ENCODE results near the gene CACNA1G.

CACNA1G gene

DNA sequence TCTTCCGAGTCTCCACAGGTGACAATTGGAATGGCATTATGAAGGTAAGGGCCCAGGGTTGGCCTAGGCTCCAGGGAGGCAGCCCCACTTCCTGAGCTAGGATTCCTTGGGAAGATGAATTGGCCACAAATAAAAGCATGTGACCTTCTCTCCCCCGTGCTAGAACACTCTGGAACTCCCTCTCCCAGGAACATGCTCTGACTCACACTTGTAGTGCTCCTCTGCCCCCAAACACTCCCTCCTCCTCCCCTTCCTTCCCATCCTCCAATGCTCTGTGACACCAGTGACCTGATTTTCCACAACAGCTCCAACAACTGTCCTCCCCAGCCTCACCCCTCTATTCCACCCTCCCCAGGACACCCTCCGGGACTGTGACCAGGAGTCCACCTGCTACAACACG is 57.8 kb downstream of the CACNA1G start:
- no peak for DNase-seq

DNA sequence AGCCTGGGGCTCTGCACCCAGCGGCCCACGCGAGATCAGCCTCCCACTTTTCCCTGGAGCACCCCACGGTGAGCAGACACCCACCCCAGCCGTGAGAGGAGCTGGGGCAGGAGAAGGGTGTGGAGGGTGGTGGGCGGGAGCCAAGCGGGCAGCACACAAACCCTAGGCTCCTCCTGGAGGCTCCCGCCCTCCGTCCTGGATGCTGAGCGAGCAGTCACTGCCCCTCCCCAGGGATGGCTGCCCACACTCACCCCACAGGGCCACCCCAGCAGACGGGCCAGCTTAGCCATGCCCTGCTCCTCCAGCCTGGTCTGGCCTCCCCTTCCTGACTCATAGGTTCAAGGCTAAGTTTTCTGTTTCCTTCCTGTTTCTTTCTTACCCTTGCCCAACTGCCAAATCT is 58.4 kb downstream of the CACNA1G start:
- DNase-seq: no peak

DNA sequence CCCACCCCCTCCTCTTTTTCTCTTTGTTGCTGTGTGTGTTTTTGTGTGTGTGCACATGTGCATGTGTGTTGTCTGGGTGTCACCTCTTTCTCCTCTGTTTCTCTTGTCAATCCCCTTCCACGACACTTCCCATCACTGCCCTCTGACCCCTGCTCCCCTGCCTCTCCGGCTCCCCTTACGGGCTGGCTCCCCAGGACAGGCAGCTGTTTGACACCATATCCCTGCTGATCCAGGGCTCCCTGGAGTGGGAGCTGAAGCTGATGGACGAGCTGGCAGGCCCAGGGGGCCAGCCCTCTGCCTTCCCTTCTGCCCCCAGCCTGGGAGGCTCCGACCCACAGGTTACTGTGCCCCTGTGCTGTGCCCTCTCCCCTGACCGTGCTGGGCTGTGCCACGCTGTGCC is 59.0 kb downstream of the CACNA1G start:
- DNase-seq: no peak

DNA sequence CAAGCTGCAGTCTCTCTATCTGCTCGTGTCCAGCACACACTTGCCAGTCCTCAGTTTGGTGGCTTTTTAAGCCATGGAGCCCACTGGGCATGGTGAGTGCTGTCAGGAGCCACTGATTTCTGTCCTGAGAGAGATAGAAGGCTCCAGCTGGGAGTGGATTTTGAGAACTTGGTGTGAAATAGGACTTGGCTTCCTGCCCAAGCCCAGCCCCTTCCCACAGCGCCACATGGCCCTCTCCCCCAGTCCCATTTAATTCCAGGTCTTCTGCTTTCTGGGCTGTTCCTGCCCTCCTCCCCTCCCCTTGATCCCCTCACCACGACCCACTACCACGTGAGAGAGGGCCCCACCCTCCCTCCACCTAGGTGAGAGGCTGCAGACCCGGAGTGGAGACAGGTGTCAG is 59.7 kb downstream of the CACNA1G start:
- no peak for DNase-seq

DNA sequence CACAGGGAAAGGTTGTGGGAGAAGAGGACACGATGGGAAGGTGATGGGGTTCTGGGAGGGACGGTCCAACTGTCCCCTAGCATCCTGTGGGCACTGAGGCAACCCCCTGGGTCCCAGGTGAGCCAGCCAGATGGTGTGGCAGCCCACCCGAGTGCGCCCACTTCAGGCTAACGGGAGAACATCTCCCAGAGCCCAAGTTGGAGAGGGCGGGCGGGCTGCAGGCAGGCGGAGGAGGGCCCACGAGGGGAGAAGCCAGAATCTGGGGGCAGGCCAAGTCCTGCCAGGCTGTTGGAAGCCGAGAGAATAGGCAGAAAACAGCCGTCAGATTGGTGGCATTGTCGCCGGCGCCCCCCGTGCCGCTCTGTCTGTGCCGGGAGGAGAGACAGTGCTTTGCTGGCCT is 60.3 kb downstream of the CACNA1G start:
- no peak for DNase-seq

DNA sequence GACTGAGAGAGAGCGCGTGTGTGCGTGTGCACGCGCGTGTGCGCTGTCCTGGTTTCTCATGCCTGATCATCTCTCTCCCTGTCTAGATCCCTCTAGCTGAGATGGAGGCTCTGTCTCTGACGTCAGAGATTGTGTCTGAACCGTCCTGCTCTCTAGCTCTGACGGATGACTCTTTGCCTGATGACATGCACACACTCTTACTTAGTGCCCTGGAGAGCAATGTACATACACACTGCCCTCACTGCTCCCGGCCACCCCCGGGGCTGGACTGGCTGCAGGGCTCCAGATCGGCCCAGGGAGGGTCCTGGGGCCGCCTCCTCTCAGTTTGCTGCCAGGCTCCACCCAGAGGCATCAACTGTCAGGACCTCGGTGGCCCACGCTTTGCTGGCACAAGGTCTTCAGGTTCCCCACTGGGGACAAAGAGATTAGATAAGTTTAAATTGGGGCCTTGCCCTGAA is 61.1 kb downstream of the CACNA1G start:
- no peak for DNase-seq

DNA sequence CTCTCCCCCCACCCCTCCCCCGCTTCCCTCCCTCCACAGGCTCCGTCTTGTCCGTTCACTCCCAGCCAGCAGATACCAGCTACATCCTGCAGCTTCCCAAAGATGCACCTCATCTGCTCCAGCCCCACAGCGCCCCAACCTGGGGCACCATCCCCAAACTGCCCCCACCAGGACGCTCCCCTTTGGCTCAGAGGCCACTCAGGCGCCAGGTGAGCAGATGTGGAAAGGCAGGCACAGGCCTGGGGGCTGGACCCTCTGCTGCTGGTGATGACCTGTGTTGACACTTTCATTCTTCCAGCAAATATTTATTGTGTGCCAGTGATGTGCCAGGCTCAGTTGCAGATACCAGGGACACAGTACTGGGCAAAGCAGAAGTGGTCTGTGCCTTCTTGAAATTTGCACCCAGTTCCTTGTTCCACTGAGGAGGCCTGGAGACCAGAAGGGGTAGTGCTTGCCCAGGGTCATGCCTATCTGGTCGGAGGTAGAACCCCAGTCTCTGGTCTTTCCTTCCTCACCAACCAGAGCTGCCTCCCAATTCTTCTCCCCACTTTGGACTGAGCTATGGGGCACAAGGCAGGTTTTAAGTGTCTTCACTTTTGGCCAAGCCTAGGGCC is 63.9 kb downstream of the CACNA1G start:
- DNase-seq: no peak

DNA sequence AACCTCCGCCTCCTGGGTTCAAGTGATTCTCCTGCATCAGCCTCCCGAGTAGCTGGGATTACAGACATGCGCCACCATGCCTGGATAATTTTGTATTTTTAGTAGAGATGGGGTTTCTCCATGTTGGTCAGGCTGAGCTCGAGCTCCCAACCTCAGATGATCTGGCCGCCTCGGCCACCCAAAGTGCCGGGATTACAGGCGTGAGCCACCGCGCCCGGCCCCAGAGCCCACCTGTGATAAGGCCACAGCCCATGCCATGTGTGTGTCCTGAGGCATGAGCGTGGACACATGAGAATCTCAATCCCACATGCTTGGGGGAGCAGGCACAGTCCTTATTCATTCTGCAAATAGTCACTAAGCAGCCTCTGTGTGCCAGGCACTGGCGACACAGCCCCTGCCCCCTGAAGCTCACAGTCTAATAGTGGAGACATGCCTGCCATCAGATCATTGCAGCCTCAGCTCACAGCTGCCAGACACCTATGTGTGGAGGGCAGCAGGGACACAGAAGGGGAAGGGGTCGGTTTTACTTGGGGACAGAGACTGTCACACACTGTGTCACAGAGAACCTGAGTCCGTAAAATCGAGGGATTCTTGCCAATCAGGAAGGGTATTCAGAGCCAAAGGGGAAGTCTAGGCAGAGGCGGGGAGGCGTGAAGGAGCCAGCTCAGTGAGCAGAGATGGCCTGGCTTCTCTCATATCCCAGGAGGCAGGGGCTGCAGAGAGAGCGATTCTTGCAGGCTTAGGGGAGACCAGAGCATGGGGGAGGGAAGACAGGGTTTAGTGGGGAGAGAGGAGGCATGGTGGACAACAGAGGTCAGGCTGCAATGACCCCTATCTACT is 64.7 kb downstream of the CACNA1G start:
- DNase-seq: no peak

DNA sequence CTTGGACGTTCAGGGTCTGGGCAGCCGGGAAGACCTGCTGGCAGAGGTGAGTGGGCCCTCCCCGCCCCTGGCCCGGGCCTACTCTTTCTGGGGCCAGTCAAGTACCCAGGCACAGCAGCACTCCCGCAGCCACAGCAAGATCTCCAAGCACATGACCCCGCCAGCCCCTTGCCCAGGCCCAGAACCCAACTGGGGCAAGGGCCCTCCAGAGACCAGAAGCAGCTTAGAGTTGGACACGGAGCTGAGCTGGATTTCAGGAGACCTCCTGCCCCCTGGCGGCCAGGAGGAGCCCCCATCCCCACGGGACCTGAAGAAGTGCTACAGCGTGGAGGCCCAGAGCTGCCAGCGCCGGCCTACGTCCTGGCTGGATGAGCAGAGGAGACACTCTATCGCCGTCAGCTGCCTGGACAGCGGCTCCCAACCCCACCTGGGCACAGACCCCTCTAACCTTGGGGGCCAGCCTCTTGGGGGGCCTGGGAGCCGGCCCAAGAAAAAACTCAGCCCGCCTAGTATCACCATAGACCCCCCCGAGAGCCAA is 65.6 kb downstream of the CACNA1G start:
- DNase-seq: no peak

DNA sequence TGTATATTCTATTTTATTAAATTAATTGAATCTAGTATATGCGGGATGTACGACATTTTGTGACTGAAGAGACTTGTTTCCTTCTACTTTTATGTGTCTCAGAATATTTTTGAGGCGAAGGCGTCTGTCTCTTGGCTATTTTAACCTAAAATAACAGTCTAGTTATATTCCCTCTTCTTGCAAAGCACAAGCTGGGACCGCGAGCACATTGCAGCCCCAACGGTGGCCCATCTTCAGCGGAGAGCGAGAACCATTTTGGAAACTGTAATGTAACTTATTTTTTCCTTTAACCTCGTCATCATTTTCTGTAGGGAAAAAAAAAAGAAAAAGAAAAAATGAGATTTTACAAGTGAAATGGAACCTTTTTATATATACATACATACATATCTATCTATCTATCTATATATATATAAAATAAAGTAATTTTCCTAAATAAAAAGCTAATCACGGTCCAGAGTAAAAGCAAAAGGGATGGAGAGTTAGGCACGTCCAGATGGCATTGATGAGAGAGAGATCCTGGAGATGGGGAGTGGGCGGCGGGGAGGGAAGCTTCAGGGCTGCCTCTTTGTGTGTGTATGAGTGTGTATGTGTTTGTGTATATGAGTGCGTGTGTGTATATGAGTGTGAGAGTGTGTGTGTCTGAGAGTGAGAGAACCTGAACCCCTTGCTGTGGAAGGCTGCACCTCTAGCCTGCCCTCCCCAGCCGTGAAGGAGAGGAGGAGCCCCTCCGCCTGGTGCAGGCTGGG is 66.7 kb downstream of the CACNA1G start:
- DNase-seq: no peak

DNA sequence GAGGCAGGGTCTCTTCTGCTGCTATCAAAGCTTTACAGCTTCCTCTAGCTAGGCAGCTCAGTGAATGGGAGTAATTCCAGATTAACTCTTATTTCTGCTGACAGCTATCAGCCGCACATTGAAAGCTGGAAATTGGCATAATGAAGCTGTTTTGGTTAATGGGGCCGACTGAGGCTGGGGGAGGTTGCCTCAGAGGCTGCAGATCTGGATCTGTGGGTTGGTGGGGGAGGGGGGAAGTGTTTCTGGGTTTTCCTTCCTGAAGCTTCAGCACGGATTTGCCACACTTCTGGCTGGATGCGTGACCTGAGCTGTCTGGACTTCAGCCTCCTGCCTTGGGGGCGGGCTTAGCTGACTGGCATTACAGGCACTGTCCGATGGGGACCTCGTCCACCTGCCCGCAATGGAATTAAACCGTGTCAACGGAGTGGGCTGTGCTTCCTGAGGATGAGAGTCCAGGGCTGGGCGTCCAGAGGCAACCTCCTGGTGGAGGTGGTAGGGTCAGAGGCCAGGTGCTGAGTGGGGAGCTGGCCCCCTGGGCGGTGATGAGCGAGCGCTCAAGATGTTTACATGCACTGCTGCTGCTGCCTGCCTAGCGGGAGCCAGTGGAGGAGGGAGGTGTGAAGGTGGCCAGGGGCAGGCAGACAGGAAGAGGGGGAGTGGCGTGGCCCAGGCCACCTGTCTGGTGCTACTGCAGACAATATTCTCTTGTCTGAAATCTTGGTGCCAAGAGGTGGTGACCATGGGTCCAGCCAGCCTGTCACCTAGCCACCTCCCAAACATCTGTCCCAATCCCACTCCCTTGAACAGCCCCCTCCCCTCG is 67.5 kb downstream of the CACNA1G start:
- no peak for DNase-seq

DNA sequence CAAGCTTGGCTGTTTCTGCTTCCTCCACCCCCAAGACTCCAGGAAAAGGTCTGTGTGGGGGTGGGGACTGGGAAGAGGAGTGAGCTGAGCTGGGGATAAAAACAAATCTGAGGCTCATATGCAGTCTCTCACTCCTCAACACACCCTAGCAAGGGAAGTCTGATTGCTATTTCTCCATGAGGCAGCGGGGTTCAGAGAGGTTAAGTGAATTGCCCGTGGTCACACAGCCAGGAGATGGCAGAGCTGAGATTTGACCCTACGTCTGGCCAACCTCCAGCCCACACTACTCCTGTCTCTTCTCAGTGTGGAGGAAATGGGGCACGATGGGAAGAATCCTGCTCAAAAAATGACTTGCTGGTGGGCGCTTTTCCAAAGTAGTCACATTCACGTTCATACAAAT is 69.4 kb downstream of the CACNA1G start:
- DNase-seq: no peak

DNA sequence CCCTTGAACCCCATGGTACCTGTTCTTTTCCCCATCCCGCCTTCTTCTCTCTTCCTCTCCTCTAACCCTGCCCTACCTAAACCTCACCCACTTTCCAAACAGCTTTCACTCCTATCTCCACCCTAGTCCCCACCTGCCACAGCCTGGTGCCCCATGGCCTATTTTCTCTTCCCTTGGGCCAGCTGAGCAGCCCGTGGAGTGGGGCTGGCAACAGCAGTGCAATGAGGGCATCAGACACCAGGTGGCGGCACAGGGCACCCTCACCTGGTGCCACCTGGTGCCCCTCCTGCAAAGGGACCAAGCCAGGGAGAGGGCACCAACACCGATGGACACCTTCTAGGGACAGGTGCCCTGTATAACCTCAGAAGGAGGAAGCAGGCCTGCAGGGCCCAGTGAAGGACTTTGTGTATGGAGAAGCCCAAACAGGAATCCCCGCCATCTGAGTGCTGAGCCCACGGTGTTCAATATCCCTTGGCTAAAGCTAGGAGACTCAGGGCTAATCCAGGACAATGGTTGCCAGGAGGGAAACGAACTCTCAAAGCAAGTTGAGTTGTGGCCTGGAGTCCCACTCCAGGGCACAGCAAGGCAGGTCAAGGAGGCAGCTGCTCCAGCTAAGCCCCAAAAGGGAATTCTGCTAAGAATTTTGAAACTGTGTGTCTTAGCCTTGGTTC is 70.1 kb downstream of the CACNA1G start:
- no peak for DNase-seq

DNA sequence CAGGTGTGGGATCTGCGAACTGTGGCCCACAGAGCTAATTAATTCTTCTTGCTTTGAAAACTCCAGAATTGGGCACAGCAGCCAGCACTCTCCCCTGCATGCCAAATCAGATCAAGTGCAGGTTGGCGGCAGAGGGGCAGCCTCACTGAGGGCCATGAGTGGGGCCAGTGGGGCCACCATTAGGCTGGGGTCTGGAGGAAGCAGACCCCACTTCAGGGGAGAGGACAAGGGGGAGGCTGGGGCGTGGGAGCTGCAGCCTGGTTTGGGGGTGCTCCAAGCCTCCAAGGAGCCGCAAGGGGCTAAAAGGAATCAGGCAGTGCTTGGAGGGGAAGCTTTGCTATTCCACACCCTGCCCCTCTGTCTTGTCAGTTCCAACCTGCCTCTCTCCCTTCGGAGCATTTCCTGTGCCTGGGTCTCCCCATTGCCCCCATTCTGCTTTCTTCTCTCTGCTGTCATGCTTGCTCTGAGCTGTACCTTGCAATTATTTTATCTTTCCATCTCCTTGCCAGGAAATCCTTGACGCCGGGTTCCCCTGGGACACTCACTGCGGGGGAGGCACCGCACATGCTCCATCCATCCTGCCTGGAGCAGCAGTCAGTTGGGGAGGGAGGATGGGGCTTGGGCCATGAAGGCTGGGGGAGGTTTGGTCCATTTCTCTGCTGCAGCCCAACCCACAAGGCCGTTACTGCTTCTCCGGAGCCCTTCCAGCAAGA is 70.8 kb downstream of the CACNA1G start:
- DNase-seq: no peak

DNA sequence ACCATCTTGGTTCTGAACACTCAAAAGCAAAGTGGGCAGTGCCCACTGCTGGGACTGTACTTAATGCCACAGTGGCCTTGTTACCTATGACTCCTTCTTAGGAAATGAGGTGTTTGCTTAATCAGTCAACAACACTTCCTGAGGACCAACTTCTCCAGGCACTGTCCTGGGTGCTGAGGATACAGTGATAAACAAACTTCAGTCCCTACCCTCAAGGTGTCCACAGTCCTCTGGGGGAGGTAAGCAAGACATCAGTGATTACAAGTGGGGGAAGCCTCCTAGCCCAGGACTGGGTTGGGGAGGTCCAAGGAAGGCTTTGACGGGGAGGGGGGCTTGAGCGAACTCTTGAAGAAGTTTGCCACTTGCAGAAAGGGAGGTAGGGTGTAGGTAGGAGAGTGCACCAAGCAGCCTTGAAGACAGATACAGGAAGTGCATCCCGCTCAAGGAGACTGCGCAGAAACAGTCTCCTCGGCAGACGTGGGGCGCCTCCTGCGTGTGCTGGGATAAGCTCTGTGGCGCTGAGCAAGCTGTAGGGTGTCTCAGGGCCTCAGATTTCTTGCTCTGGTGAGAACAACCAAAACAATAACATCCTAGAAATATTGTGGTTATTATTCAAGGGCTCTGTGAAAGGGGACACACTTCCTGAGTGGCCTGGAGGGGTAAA is 71.5 kb downstream of the CACNA1G start:
- no peak for DNase-seq

DNA sequence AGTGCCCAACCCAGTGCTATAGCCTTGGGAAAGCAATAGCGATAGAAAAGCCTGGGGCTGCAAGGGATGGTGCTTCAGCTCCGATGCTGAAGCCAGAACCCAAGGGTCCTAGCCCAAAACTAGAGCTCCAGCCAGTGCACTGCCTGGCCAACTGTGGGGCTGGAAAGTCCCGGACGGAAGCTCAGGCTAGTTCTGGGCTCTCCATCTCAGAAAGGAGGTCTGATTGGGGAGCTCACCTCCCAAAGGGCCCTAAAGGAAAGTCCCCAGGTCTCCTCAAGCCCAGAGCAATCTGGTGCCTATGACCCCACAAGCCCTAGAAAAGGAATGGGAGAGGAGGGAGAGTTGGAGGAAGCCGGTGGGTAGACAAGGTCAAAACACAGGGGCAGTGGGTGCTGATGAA is 72.1 kb downstream of the CACNA1G start:
- no peak for DNase-seq

DNA sequence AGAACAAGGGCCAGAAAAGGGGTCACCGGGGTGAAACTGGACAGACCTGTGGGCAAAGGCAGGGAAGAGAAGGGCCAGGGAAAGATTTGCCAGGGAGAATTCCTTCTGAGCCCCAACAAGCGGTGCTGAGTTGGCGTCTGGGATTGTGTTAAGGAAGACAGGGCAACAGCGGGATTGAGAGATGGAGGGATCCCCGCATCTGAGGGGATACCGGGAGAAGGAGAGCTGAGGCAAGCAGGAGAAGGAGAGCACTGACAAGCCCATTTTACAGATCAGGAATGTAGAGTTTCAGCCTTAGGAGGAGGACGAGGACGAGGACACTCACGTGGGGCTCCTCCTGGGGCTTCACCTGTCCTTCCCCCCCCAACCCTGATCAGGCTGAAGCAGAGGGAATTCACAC is 73.2 kb downstream of the CACNA1G start:
- no peak for DNase-seq

DNA sequence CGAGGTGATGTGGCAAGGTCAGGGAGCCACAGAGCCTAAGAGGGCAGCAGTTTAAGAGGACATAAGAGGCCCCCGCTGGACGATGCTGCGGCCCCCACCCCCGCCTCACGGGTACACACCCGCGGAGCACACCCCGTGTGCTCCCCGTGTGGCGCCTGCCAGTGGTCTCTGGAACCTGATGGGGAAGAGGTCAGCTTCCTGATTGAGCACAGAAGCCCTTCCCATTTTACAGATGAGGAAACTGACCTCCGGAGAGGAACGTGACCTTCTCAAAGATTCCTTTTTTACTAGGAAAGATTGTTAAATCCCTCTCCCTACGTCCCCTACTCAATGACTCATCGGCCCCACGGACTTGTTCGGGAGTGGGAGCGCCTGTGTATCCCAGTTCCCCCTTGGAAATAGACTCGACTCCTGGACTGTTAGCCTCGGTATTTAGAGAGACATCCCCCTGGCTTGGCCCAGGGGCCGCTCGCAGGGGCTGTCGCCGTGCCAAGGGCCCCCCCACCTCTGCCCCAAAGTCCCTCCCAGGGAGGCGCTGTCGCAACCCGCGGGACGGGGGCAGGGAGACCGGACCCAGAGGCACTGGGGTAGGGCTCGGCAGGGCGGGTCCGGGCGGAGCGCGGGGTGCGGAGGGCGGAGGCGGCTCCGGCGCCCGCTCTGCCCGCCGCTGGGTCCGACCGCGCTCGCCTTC is 73.9 kb downstream of the CACNA1G start, which contains the start of gene ABCC3:
ABCC3 (plus strand) TSS at position 658 of the 691 bp plus-strand sequence. CDS start 56 bp downstream, outside the sequence.
- no peak for DNase-seq

DNA sequence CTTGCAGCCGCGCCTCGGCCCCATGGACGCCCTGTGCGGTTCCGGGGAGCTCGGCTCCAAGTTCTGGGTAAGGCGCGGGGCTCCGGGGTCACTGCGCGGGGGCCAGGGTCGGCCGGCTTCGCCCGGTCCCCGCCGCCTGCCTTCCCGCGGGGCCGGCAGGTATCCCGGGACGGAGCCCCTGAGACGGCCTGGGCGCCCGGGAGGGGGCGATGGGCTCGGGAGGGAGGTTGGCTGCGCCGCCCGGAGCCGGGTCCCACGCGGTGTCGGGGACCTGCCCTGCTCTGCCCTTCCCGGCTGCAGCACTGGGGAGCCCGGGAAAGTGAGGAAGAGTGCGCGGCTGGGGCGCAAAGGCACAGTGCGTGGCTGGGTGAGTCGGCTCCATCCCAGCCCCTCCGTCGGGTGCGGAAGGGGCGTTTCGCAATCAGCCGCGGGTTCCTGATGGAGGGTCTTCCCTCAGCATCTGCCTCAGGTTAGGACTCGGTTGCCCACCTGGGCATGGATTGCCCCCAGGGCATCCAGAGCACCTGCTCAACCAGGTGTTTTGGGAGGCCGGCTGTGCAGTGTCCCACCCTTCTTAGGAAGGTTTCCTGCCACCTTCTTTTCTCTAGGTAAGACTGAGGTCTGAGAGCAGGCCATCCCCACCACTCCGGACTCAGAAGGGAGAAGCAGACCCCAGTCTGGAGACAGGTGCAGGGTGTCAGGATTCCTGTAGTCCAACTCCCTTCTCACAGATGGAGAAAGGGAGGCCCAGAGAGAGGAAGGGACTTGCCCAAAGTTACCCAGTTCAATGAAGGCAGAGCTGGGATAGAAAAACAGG is 74.6 kb downstream of the CACNA1G start:
- no peak for DNase-seq

DNA sequence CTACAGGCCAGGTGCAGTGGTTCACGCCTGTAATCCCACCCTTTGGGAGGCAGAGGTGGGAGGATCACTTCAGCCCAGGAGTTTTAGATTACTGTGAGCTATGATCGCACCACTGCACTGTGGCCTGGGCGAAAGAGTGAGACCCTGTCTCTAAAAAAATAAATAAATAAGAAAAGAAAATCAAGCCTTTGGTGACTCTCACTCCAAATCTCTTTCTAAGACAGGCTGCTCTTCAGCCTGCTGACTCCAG is 75.1 kb downstream of the CACNA1G start:
- DNase-seq: no peak
